GM18507 (cell line): Measurements from ENCODE around the gene HK2.

Experiments used
- DNase-seq: peaks from one replicate; pipeline ENCODE4 v3.0.0; 2011; ENCODE audit warnings: low read depth; ENCODE audit not compliant: insufficient read length; ENCODE audit errors: extremely low spot score
- FAIRE-seq: peaks from 2 replicates; lab custom pipeline; 2011; peaks lifted over from hg19 to GRCh38; lab: Jason Lieb, UNC

Gene HK2

GRCh38 chr2:74873012-74873665 is 39.2 kb downstream of the HK2 start:
- FAIRE-seq (no peak), DNase-seq (no peak)

GRCh38 chr2:74873678-74874640 is 40.0 kb downstream of the HK2 start:
- FAIRE-seq: no peak

DNA sequence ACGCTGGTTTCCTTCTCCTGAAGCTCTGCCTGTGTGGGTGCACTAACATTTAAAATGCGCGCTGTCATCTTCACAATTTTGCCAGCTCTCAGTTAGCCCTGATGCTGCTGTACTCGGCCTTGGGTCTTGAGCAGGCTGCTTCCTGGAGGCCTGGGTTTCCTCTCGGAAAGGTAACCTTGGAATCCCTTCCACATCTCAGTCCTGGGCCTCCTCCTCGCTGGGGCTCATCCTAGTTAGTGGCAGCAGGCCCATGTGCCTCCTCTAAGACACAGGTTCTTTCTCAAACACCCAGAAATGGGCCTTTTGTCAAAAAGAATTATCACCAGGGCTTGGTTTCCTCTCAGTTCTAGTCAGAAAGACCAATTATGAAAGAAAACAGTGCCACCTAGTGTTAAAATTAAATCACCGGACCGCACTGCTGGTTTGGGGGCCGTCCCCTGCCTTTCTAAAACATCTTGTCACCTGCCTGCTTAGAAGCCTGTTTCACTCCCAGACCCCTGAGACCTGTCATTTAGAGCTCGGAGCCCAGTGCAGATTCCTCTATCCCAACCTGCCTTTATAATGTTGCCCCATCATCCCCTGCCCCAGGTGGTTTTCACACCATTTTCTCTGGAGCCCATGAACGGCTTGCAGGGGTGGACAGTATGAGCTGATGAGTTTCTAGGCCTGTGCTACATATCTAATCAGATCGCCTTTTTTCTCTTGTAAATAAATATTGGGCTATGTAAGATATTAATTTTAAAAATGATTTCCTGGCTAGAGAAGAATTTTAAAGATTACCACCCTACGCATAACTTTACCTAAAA is 42.4 kb downstream of the HK2 start:
- FAIRE-seq: peak; percentile 78

More at GRCh38 chr2:74873678-74874640, 40.0 kb downstream of the HK2 start:
- no peak for DNase-seq

GRCh38 chr2:74877376-74877775 is 43.4 kb downstream of the HK2 start:
- FAIRE-seq: no peak

More for the DNA sequence above, 42.4 kb downstream of the HK2 start:
- DNase-seq: peak; percentile 42

DNA sequence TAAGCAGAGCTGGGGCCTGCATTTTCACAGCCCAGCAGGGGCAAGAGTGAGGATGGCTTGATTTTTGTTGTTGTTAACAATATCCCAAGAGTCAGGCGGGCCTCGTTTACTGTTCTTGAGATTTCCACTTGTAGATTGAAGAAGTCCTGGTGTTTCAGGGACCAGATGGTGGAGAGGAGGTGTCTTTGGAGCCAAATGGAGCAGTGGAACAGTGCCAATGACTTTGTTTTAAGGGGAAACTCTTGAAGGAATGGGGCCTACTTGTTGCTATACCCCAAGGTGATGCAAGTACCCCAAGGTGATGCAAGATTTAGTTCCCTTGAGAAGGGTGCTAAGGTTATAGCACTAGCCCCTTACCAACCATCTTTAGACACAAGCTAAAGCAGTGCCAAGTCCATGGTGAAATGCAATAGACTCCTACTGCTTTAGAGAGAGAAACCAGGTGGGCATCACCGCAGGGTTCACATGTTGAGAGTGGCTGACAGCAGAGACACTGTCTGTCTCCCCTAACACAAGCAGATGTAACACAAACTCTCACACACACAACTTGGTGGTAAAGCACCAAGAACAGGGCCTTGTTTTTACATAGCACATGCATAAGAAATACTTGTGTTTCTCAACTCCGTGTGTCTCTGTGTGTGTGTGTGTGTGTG is 44.0 kb downstream of the HK2 start:
- DNase-seq (no peak), FAIRE-seq (no peak)

More at GRCh38 chr2:74877376-74877775, 43.4 kb downstream of the HK2 start:
- DNase-seq: no peak

DNA sequence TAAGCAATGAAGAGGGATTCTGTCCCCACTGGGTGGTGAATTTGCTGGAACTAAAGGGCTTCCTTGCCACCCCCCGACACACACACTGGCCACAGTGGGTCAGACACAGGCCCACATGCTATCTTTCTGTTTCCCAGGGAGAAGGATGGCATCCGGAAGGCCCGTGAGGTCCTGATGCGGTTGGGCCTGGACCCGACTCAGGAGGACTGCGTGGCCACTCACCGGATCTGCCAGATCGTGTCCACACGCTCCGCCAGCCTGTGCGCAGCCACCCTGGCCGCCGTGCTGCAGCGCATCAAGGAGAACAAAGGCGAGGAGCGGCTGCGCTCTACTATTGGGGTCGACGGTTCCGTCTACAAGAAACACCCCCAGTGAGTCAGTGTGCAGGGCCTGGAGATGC is 44.6 kb downstream of the HK2 start:
- no peak for DNase-seq
- FAIRE-seq: no peak

- DNase-seq (no peak), FAIRE-seq (no peak)
These were observed 46.3 kb downstream of the HK2 start for GRCh38 chr2:74880054-74880728.

- DNase-seq: no peak
- no peak for FAIRE-seq
These were observed 47.2 kb downstream of the HK2 start for GRCh38 chr2:74881176-74881575.

DNA sequence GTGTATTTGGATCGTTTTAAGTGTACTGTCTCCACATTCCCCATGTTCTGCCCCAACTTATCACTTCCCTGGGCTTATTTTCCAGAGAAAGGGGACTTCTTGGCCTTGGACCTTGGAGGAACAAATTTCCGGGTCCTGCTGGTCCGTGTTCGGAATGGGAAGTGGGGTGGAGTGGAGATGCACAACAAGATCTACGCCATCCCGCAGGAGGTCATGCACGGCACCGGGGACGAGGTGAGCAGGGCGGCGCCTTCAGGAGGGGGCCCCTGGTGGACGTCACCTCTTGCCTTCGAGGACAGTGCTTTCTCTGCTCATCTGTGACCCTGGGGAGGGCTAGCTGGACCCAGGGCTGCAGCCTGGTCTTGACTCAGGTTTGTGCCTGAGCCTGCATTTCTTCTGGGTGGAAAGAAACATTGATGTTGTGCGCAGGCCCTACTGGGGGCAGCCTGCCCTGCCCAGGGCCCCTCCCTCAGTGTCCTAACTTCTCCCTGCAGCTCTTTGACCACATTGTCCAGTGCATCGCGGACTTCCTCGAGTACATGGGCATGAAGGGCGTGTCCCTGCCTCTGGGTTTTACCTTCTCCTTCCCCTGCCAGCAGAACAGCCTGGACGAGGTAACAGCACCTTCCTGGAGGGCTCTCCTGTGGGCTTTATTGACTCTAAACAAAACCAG is 47.8 kb downstream of the HK2 start:
- DNase-seq (no peak), FAIRE-seq (no peak)

DNA sequence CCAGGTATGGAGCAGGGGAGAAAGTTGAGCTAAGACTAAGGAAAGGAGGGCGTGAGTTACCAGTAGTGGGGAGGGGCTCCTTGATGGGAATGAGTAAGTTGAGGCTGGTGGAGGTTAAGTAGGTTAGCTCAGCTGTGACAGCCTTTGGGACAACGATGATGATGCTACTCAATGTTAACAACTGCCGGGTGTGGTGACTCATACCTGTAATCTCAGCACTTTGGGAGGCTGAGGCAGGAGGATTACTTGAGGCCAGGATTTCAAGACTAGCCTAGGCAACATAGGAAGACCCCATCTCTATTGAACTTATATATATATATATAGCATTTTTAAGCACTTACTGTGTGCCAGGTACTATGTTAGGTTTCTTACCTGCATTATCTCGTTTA is 48.4 kb downstream of the HK2 start:
- DNase-seq (no peak), FAIRE-seq (no peak)

DNA sequence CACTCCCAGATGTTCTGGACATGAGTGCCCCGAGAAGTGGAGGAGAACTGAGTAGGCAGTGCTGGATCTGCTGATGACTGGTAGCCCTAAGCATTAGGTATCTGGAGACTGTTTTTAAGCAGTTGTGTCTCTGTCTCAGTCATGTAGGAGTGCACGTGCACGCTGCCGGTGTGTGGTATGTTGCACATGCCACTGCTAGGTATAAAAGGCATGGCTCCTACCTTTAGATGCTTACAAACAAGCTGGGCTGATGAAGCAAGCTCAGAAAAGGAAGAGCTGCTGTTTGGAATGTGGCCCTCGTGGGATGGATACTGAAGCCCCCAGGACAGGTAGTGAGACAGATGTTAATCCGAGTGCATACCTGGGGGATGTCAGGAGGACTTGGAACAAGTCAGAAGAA is 49.1 kb downstream of the HK2 start:
- FAIRE-seq: no peak

GRCh38 chr2:74884118-74884762 is 50.3 kb downstream of the HK2 start:
- no peak for FAIRE-seq
- DNase-seq: no peak

More for the DNA sequence above, 49.1 kb downstream of the HK2 start:
- no peak for DNase-seq

DNA sequence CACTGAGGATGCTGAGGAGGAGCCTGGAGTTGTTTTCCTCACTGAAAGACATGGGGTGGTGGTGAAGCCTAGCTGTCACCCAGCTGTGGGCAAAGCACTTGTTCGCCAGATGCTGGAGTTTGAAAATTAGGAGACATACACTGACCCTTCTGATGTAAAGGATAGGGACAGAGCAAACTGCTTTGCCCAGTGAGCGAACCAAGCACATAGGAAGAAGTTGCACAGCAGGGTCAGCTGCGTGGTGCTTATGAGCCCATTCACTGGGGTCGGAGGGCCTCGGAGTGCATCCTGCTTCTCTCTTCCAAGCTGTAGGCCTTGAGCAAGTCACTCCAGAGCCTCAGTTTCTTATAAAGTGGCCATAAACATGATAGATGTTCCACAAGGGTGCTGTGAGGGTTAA is 50.9 kb downstream of the HK2 start:
- DNase-seq (no peak), FAIRE-seq (no peak)

DNA sequence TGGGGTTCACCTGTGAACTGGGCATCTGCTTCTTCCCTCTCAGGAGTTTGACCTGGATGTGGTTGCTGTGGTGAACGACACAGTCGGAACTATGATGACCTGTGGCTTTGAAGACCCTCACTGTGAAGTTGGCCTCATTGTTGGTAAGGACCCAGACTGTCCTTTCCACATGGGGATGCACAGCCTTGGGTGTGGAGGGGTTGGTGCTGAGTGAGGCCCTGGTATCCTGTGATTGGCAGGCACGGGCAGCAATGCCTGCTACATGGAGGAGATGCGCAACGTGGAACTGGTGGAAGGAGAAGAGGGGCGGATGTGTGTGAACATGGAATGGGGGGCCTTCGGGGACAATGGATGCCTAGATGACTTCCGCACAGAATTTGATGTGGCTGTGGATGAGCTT is 52.3 kb downstream of the HK2 start:
- DNase-seq: no peak
- no peak for FAIRE-seq

GRCh38 chr2:74886811-74887210 is 52.9 kb downstream of the HK2 start:
- FAIRE-seq: no peak
- DNase-seq: no peak

GRCh38 chr2:74887445-74887951 is 53.6 kb downstream of the HK2 start:
- FAIRE-seq: no peak
- no peak for DNase-seq

- DNase-seq: no peak
These were observed 54.2 kb downstream of the HK2 start for GRCh38 chr2:74887960-74888700.

More at GRCh38 chr2:74887960-74888700, 54.2 kb downstream of the HK2 start:
- no peak for FAIRE-seq
